Lower lobe of right lung (tissue), 2 donors: ENCODE results near the gene ETS2. TPM values are rescaled to one million over a fixed set of nuclear protein-coding genes. Genes with fewer than 3 reads are reported as not detected.

Experiments used
- ATAC-seq, 2 donors: fragments of 200-7000 bp; cut with Tn5 transposase; one replicate each; pipeline ENCODE4 v1.9.1; 2020 to 2022; ENCODE audit warnings: mild to moderate bottlenecking in 2 of 2, moderate library complexity in 2 of 2
- DNase-seq: peaks from one replicate; pipeline ENCODE4 v3.0.0-alpha.2; 2020
- H3K27ac ChIP-seq: fragments of 200-600 bp; one replicate; pipeline ENCODE4 v1.8.0; 2022
- H3K27me3 ChIP-seq: fragments of 200-600 bp; one replicate; pipeline ENCODE4 v1.8.0; 2022; ENCODE audit warnings: low read depth
- H3K36me3 ChIP-seq: fragments of 200-600 bp; one replicate; pipeline ENCODE4 v1.8.0; 2022; ENCODE audit warnings: mild to moderate bottlenecking
- H3K4me1 ChIP-seq: fragments of 200-600 bp; one replicate; pipeline ENCODE4 v1.8.0; 2022
- H3K4me3 ChIP-seq: fragments of 200-600 bp; one replicate; pipeline ENCODE4 v1.8.0; 2022; ENCODE audit warnings: mild to moderate bottlenecking
- H3K9me3 ChIP-seq: fragments of 200-600 bp; one replicate; pipeline ENCODE4 v1.8.0; 2022
- CTCF ChIP-seq: fragments of 200-600 bp; IDR thresholded peaks from one replicate; pipeline ENCODE4 v1.8.0; 2022; ENCODE audit warnings: antibody characterized with exemption, mild to moderate bottlenecking
- intact Hi-C: fragments of 100-400 bp; cut with DNase I; formaldehyde crosslinking; loops from one replicate; pipeline ENCODE4 v1.11.0; 2022
- total RNA-seq: library from RNA; stranded (reverse); fragmentation: NEBNext Ultra II Directional; extraction: Animal tissue kit (Norgen Biotek cat#: 25700); gene quantifications from one replicate; pipeline ENCODE4 v1.2.1, GENCODE V29; 2021
- donor health status: DM: no; HTN: yes; CAD: no; lungs with severe emphysema.

The ETS2 gene
- total RNA-seq, 1 donor from 2014 or later, result 160 TPM

- DNase-seq, result no peak
- Histone ChIP-seq H3K27ac (peak overlapping the region; percentile 32), H3K27me3 (no peaks in the 10 kb centered on the region), H3K9me3 (no peaks in the 10 kb centered on the region), H3K4me1 (peaks cover 80% of the 10 kb centered on the region), H3K36me3 (peaks cover 97% of the 10 kb centered on the region), H3K4me3 (no peak overlapping the region)
- no peak for ATAC-seq
- TF ChIP-seq CTCF, result no peak
- intact Hi-C loops, result no loop called here
Observed at GRCh38 chr21:38816400-38816977, 10.8 kb downstream of the ETS2 start.

- H3K4me3 ChIP-seq, result no peak overlapping the region
- ATAC-seq, result no peak
- H3K27ac ChIP-seq, result peak overlapping the region; percentile 76
- no peak for TF ChIP-seq CTCF
- peaks cover 97% of the 10 kb centered on the region for H3K36me3 ChIP-seq
- no peak for DNase-seq
- intact Hi-C loops, result no loop called here
- H3K27me3 ChIP-seq, result no peaks in the 10 kb centered on the region
- H3K4me1 ChIP-seq, result peaks cover 80% of the 10 kb centered on the region
- H3K9me3 ChIP-seq, result no peaks in the 10 kb centered on the region
Observed at GRCh38 chr21:38817371-38818324, 11.9 kb downstream of the ETS2 start.

GRCh38 chr21:38818325-38818723 is 12.6 kb downstream of the ETS2 start:
- Histone ChIP-seq H3K4me3 (no peak overlapping the region), H3K27ac (peak overlapping the region; percentile 76), H3K36me3 (peaks cover 97% of the 10 kb centered on the region), H3K9me3 (no peaks in the 10 kb centered on the region), H3K27me3 (no peaks in the 10 kb centered on the region), H3K4me1 (peaks cover 80% of the 10 kb centered on the region)
- intact Hi-C loops, result no loop called here
- ATAC-seq (no peak), DNase-seq (no peak)
- TF ChIP-seq CTCF, result no peak

GRCh38 chr21:38819051-38819718 is 13.5 kb downstream of the ETS2 start:
- ATAC-seq, result no peak
- intact Hi-C loops, result no loop called here
- Histone ChIP-seq H3K27me3 (no peaks in the 10 kb centered on the region), H3K36me3 (peaks cover 97% of the 10 kb centered on the region), H3K4me1 (peaks cover 80% of the 10 kb centered on the region), H3K9me3 (no peaks in the 10 kb centered on the region), H3K27ac (peak overlapping the region; percentile 76), H3K4me3 (no peak overlapping the region)
- DNase-seq, result no peak
- TF ChIP-seq CTCF, result no peak

GRCh38 chr21:38819719-38820159 is 14.0 kb downstream of the ETS2 start:
- no peak for TF ChIP-seq CTCF
- intact Hi-C loops, result no loop called here
- DNase-seq, result peak; percentile 75

More at GRCh38 chr21:38819719-38820159, 14.0 kb downstream of the ETS2 start:
- Histone ChIP-seq H3K36me3 (peaks cover 97% of the 10 kb centered on the region), H3K27me3 (no peaks in the 10 kb centered on the region), H3K27ac (peak overlapping the region; percentile 76), H3K4me1 (peaks cover 80% of the 10 kb centered on the region), H3K9me3 (no peaks in the 10 kb centered on the region), H3K4me3 (no peak overlapping the region)
- ATAC-seq, result peak; percentile 85
